NT2/D1 (cell line): ENCODE results near the gene CLSTN2.

ENCODE experiments used
- DNase-seq: peaks from one replicate; pipeline ENCODE4 v3.0.0-alpha.2; 2011; ENCODE audit warnings: low read depth, low spot score
- H3K27me3 ChIP-seq: 2 replicates; pipeline ENCODE4 v1.6.0; 2011; ENCODE audit warnings: mild to moderate bottlenecking; ENCODE audit not compliant: insufficient read length, insufficient read depth
- H3K36me3 ChIP-seq: 2 replicates; pipeline ENCODE4 v1.6.1; 2011; ENCODE audit warnings: mild to moderate bottlenecking, low read length, mixed read lengths; ENCODE audit not compliant: insufficient read depth, insufficient read length
- H3K4me1 ChIP-seq: 2 replicates; pipeline ENCODE4 v1.5.1; 2011; ENCODE audit not compliant: insufficient read depth, insufficient read length
- H3K4me3 ChIP-seq: 2 replicates; pipeline ENCODE4 v1.5.1; 2011; ENCODE audit warnings: low read depth; ENCODE audit not compliant: insufficient read length
- H3K9ac ChIP-seq: 2 replicates; pipeline ENCODE4 v1.6.0; 2011; ENCODE audit warnings: low read depth; ENCODE audit not compliant: insufficient read length
- H3K9me3 ChIP-seq: 2 replicates; pipeline ENCODE4 v1.5.1; 2011; ENCODE audit warnings: mild to moderate bottlenecking, low read length; ENCODE audit not compliant: insufficient read depth
- SUZ12 ChIP-seq: IDR thresholded peaks from 2 replicates; pipeline ENCODE4 v1.6.1; 2011; ENCODE audit not compliant: insufficient read length, insufficient read depth; ENCODE audit errors: extremely low read depth
- YY1 ChIP-seq: IDR thresholded peaks from 2 replicates; pipeline ENCODE4 v1.6.1; 2011; ENCODE audit not compliant: insufficient read length, insufficient read depth
- ZNF274 ChIP-seq: IDR thresholded peaks from 2 replicates; pipeline ENCODE4 v1.6.1; 2011; ENCODE audit warnings: mild to moderate bottlenecking, low read depth, low read length

The CLSTN2 gene

GRCh38 chr3:140434261-140434905 lies 499.4 kb downstream of the CLSTN2 start:
- Histone ChIP-seq H3K4me1 (peaks cover 4% of the 10 kb centered on the region), H3K9ac (no peak overlapping the region), H3K27me3 (no peaks in the 10 kb centered on the region), H3K9me3 (no peaks in the 10 kb centered on the region), H3K4me3 (no peak overlapping the region), H3K36me3 (no peaks in the 10 kb centered on the region)
- DNase-seq: no peak
- TF ChIP-seq SUZ12 (no peak), YY1 (no peak), ZNF274 (no peak)

GRCh38 chr3:140436421-140436820 lies 501.4 kb downstream of the CLSTN2 start:
- no peak overlapping the region for H3K4me3 ChIP-seq
- no peaks in the 10 kb centered on the region for H3K9me3 ChIP-seq
- H3K27me3 ChIP-seq: no peaks in the 10 kb centered on the region
- H3K4me1 ChIP-seq: peaks cover 4% of the 10 kb centered on the region
- no peak for DNase-seq
- H3K36me3 ChIP-seq: no peaks in the 10 kb centered on the region
- TF ChIP-seq SUZ12: no peak
- TF ChIP-seq ZNF274: no peak
- TF ChIP-seq YY1: no peak
- H3K9ac ChIP-seq: no peak overlapping the region

GRCh38 chr3:140438736-140439470 lies 503.9 kb downstream of the CLSTN2 start:
- no peaks in the 10 kb centered on the region for H3K27me3 ChIP-seq
- peaks cover 4% of the 10 kb centered on the region for H3K4me1 ChIP-seq
- no peaks in the 10 kb centered on the region for H3K36me3 ChIP-seq
- no peaks in the 10 kb centered on the region for H3K9me3 ChIP-seq
- TF ChIP-seq SUZ12 (no peak), YY1 (no peak), ZNF274 (no peak)
- no peak overlapping the region for H3K9ac ChIP-seq
- no peak overlapping the region for H3K4me3 ChIP-seq
- DNase-seq: no peak

GRCh38 chr3:140439527-140439926 lies 504.5 kb downstream of the CLSTN2 start:
- no peak overlapping the region for H3K4me3 ChIP-seq
- H3K4me1 ChIP-seq: no peaks in the 10 kb centered on the region
- H3K27me3 ChIP-seq: no peaks in the 10 kb centered on the region
- DNase-seq: no peak
- H3K9me3 ChIP-seq: no peaks in the 10 kb centered on the region
- H3K9ac ChIP-seq: no peak overlapping the region
- no peaks in the 10 kb centered on the region for H3K36me3 ChIP-seq
- TF ChIP-seq SUZ12: no peak
- no peak for TF ChIP-seq ZNF274
- no peak for TF ChIP-seq YY1

DNA sequence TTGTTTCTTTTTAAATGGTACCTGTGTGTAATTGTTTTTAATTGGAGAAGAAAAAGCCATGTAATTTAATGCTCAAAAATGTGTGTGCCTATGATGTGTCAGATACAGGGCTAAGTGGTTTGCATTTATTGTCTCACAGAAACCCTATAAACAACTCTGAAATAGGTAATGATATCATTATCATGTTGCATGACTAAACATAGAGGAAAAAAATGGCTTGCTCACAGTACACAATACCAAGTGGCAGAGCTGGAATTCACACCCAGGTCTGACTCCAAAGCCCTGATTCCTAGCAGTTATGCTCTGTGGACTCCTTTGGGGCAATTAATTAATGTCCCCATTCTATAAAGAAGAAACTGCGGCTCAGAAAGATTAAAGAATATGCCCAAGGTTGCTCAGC lies 505.5 kb downstream of the CLSTN2 start:
- Histone ChIP-seq H3K9ac (no peak overlapping the region), H3K36me3 (no peaks in the 10 kb centered on the region), H3K27me3 (no peaks in the 10 kb centered on the region), H3K4me3 (no peak overlapping the region), H3K9me3 (no peaks in the 10 kb centered on the region), H3K4me1 (no peaks in the 10 kb centered on the region)
- no peak for DNase-seq
- TF ChIP-seq ZNF274 (no peak), SUZ12 (no peak), YY1 (no peak)

DNA sequence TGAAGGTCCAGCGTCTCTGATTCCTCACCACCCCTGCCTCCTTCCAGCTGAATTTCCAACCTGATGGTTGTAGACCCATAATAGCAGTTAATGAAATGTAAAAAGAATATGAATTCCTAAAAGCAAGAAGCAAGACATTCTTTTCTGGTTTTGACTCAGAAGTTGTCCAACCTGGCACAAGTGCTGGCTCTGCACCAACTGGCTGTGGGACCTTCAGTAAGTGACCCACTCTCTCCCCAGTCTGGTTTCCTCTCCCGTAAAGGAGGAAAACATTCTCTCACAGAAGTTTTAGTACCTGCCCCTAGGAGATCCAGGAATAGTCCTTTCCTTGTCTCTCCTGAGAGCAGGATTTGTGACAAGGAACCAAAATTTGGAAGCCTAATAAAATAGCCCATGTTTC lies 506.0 kb downstream of the CLSTN2 start:
- no peak overlapping the region for H3K4me3 ChIP-seq
- no peak for DNase-seq
- H3K4me1 ChIP-seq: no peaks in the 10 kb centered on the region
- H3K27me3 ChIP-seq: no peaks in the 10 kb centered on the region
- H3K9ac ChIP-seq: no peak overlapping the region
- TF ChIP-seq SUZ12: no peak
- TF ChIP-seq ZNF274: no peak
- no peaks in the 10 kb centered on the region for H3K36me3 ChIP-seq
- H3K9me3 ChIP-seq: no peaks in the 10 kb centered on the region

DNA sequence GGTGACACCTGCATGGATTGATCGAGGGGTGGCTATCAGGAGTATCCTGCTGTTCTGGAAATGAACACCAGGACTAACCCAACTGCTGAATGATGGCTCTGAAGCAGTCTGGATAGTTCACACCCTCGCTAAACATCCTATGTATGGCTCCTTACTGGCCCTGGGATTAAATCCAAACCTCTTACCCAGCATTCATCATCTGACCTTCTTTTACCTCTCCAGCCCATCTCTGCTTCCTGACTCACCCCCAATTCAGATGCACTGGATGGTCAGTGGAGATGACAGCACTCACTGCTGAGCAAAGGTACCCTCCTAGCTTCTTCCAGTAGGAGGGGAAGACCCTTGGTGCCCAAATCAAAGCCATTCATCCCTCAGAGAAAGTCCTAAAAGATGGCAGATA lies 507.6 kb downstream of the CLSTN2 start:
- no peak for DNase-seq
- no peaks in the 10 kb centered on the region for H3K9me3 ChIP-seq

More for the DNA sequence above, 507.6 kb downstream of the CLSTN2 start:
- H3K27me3 ChIP-seq: no peaks in the 10 kb centered on the region
- TF ChIP-seq SUZ12: no peak
- no peak for TF ChIP-seq ZNF274
- no peak for TF ChIP-seq YY1
- H3K9ac ChIP-seq: no peak overlapping the region
- H3K4me1 ChIP-seq: no peaks in the 10 kb centered on the region
- H3K4me3 ChIP-seq: no peak overlapping the region
- no peaks in the 10 kb centered on the region for H3K36me3 ChIP-seq
